DND-41 (cell line): ENCODE measurements around the gene GMNN.

Experiments used
- EZH2 ChIP-seq: IDR thresholded peaks from 3 replicates; pipeline ENCODE4 v1.6.1; 2012; ENCODE audit warnings: borderline replicate concordance, low read depth, mild to moderate bottlenecking, moderate library complexity, low read length, inconsistent platforms; ENCODE audit not compliant: severe bottlenecking
- TF ChIP-seq, protein P1 (sequence below): IDR thresholded peaks from 2 replicates; pipeline ENCODE4 v1.5.1; 2012; ENCODE audit warnings: borderline replicate concordance, low read length, moderate library complexity, mild to moderate bottlenecking; ENCODE audit not compliant: poor library complexity, severe bottlenecking; ENCODE audit errors: extremely low read depth

- TF ChIP-seq, protein P1, sequence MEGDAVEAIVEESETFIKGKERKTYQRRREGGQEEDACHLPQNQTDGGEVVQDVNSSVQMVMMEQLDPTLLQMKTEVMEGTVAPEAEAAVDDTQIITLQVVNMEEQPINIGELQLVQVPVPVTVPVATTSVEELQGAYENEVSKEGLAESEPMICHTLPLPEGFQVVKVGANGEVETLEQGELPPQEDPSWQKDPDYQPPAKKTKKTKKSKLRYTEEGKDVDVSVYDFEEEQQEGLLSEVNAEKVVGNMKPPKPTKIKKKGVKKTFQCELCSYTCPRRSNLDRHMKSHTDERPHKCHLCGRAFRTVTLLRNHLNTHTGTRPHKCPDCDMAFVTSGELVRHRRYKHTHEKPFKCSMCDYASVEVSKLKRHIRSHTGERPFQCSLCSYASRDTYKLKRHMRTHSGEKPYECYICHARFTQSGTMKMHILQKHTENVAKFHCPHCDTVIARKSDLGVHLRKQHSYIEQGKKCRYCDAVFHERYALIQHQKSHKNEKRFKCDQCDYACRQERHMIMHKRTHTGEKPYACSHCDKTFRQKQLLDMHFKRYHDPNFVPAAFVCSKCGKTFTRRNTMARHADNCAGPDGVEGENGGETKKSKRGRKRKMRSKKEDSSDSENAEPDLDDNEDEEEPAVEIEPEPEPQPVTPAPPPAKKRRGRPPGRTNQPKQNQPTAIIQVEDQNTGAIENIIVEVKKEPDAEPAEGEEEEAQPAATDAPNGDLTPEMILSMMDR, result no peak
- TF ChIP-seq EZH2, result no peak
Observed at GRCh38 chr6:24753545-24753944, 21.2 kb upstream of the GMNN start.
